SU-DHL-6 (cell line): ENCODE results near the gene LZIC.

Experiments used
- CTCF ChIP-seq: fragments of 200-600 bp; sonication (generic); IDR thresholded peaks from one replicate; pipeline ENCODE4 v1.5.1; 2017; ENCODE audit warnings: antibody characterized with exemption, mild to moderate bottlenecking, low read length, moderate library complexity; ENCODE audit not compliant: insufficient read depth, poor library complexity, severe bottlenecking
- EZH2phosphoT487 ChIP-seq: fragments of 200-600 bp; sonication (generic), shearing (Covaris generic); conservative IDR thresholded peaks from 2 replicates; pipeline ENCODE4 v1.6.1; 2018; ENCODE audit warnings: mild to moderate bottlenecking, antibody characterized with exemption, low read length, moderate library complexity, mixed read lengths

- TF ChIP-seq CTCF (no peak), EZH2phosphoT487 (no peak)
Observed at GRCh38 chr1:9910076-9910422, 33.1 kb downstream of the LZIC start, which contains the start of gene CTNNBIP1.
